IMR-90 (cell line): Measurements from ENCODE around the gene MOB1B. TPM values are rescaled to one million over a fixed set of nuclear protein-coding genes. Genes with fewer than 3 reads are reported as not detected.

Experiments
- ATAC-seq: fragments of 200-7000 bp; cut with Tn5 transposase; 2 replicates; pipeline ENCODE4 v1.9.1; 2020; ENCODE audit warnings: low read depth, mild to moderate bottlenecking, moderate library complexity
- BruUV-seq: library from RNA; stranded (reverse); fragments of 400-500 nt; replicated peaks from 2 replicates; lab custom pipeline; 2021; lab: Mats Ljungman, UMichigan
- CTCF ChIA-PET: fragments of 300-600 bp; formaldehyde crosslinking; extraction: SDS; loops from one replicate; lab custom pipeline; 2021; ENCODE audit warnings: antibody characterized with exemption; lab: Yijun Ruan, JAX
- POLR2A ChIA-PET: fragments of 300-600 bp; sonication (Branson Sonifier 250); formaldehyde crosslinking; loops from one replicate; lab custom pipeline; 2022; ENCODE audit warnings: antibody characterized with exemption; ENCODE audit not compliant: unreplicated experiment; lab: Charles Lee
- DNase-seq: peaks from one replicate; pipeline ENCODE4 v3.0.0; 2013
- H2AFZ ChIP-seq: replicated peaks from 2 replicates; pipeline ENCODE3; 2013; ENCODE audit warnings: low read length, mild to moderate bottlenecking; ENCODE audit not compliant: poor library complexity
- H2AK5ac ChIP-seq: 2 replicates; pipeline ENCODE4 v1.6.1; 2013; ENCODE audit warnings: low read depth, low read length, inconsistent platforms
- H2AK9ac ChIP-seq: replicated peaks from 2 replicates; pipeline ENCODE3; 2013; ENCODE audit warnings: mild to moderate bottlenecking, low read depth, low read length, moderate library complexity; ENCODE audit not compliant: poor library complexity
- H2BK120ac ChIP-seq: 2 replicates; pipeline ENCODE4 v1.6.1; 2013; ENCODE audit warnings: low read depth, low read length, inconsistent platforms
- H2BK15ac ChIP-seq: 3 replicates; pipeline ENCODE4 v1.6.1; 2013; ENCODE audit warnings: low read depth, low read length, inconsistent platforms
- H2BK20ac ChIP-seq: 2 replicates; pipeline ENCODE4 v1.6.1; 2013; ENCODE audit warnings: low read depth, mild to moderate bottlenecking, inconsistent platforms, low read length, moderate library complexity
- H2BK5ac ChIP-seq: 2 replicates; pipeline ENCODE4 v1.6.1; 2013; ENCODE audit warnings: mild to moderate bottlenecking, low read depth, low read length, inconsistent platforms; ENCODE audit not compliant: poor library complexity, severe bottlenecking
- H3K14ac ChIP-seq: replicated peaks from 2 replicates; pipeline ENCODE4 v1.6.1; 2013; ENCODE audit warnings: low read depth, low read length, inconsistent platforms
- H3K18ac ChIP-seq: 2 replicates; pipeline ENCODE4 v1.6.1; 2013; ENCODE audit warnings: low read depth, low read length, control low read depth
- H3K23ac ChIP-seq: 2 replicates; pipeline ENCODE4 v1.6.1; 2013; ENCODE audit warnings: low read depth, low read length, inconsistent platforms
- H3K27ac ChIP-seq: 2 replicates; pipeline ENCODE4 v1.5.1; 2013; ENCODE audit warnings: mild to moderate bottlenecking, control low read depth, low read length; ENCODE audit not compliant: insufficient read depth
- H3K27me3 ChIP-seq: 2 replicates; pipeline ENCODE4 v1.6.1; 2013; ENCODE audit warnings: low read length; ENCODE audit not compliant: control insufficient read depth, insufficient read depth
- H3K36me3 ChIP-seq: 2 replicates; pipeline ENCODE4 v1.6.1; 2013; ENCODE audit warnings: low read length, mixed read lengths; ENCODE audit not compliant: control insufficient read depth, insufficient read depth
- H3K4ac ChIP-seq: 2 replicates; pipeline ENCODE4 v1.6.1; 2013; ENCODE audit warnings: low read depth, low read length, inconsistent platforms
- H3K4me1 ChIP-seq: 2 replicates; pipeline ENCODE4 v1.6.1; 2013; ENCODE audit warnings: low read length, mixed read lengths; ENCODE audit not compliant: control insufficient read depth, insufficient read depth
- H3K4me2 ChIP-seq: 2 replicates; pipeline ENCODE4 v1.6.1; 2013; ENCODE audit warnings: low read depth, mild to moderate bottlenecking, control low read depth, low read length, moderate library complexity
- H3K4me3 ChIP-seq: 2 replicates; pipeline ENCODE4 v1.5.1; 2013; ENCODE audit warnings: low read depth, mild to moderate bottlenecking, control low read depth, low read length, moderate library complexity; ENCODE audit not compliant: insufficient read depth
- H3K56ac ChIP-seq: 2 replicates; pipeline ENCODE4 v1.6.1; 2013; ENCODE audit warnings: low read length, inconsistent platforms; ENCODE audit not compliant: insufficient read depth; ENCODE audit errors: extremely low read depth
- H3K79me1 ChIP-seq, 2 experiments: 2 replicates each; pipeline ENCODE4 v1.6.1; 2013; ENCODE audit warnings: low read length in 2 of 2, inconsistent platforms in 1 of 2, low read depth in 1 of 2
- H3K9ac ChIP-seq: 2 replicates; pipeline ENCODE4 v1.6.1; 2013; ENCODE audit warnings: low read depth, low read length, control low read depth
- H3K9me1 ChIP-seq: 2 replicates; pipeline ENCODE4 v1.6.1; 2013; ENCODE audit warnings: low read length, inconsistent platforms; ENCODE audit not compliant: insufficient read depth
- H3K9me3 ChIP-seq: 2 replicates; pipeline ENCODE4 v1.6.1; 2013; ENCODE audit warnings: low read length; ENCODE audit not compliant: control insufficient read depth, insufficient read depth
- H4K20me1 ChIP-seq: 2 replicates; pipeline ENCODE4 v1.6.1; 2013; ENCODE audit warnings: low read length, inconsistent platforms; ENCODE audit not compliant: insufficient read depth
- H4K5ac ChIP-seq: 2 replicates; pipeline ENCODE4 v1.6.1; 2013; ENCODE audit warnings: mild to moderate bottlenecking, low read depth, low read length, control low read depth
- H4K8ac ChIP-seq, 2 experiments: 2 replicates each; pipeline ENCODE4 v1.6.1; 2013; ENCODE audit warnings: low read depth in 2 of 2, low read length in 2 of 2, control low read depth in 1 of 2, inconsistent platforms in 1 of 2
- H4K91ac ChIP-seq: 2 replicates; pipeline ENCODE4 v1.6.1; 2013; ENCODE audit warnings: low read depth, low read length, inconsistent platforms; ENCODE audit not compliant: insufficient read depth
- BHLHE40 ChIP-seq: fragments of 150-350 bp; IDR thresholded peaks from 2 replicates; pipeline ENCODE4 v1.6.1; 2016; ENCODE audit warnings: mild to moderate bottlenecking, low read depth, low read length
- CEBPB ChIP-seq: IDR thresholded peaks from 2 replicates; pipeline ENCODE4 v1.6.1; 2012; ENCODE audit warnings: low read depth, low read length, improper control_type of control experiment
- MAFK ChIP-seq: IDR thresholded peaks from 2 replicates; pipeline ENCODE4 v1.6.1; 2012; ENCODE audit warnings: low read depth, low read length, improper control_type of control experiment
- MAZ ChIP-seq: IDR thresholded peaks from 2 replicates; pipeline ENCODE4 v1.6.1; 2012; ENCODE audit warnings: low read depth, mild to moderate bottlenecking, low read length, improper control_type of control experiment, moderate library complexity, borderline replicate concordance
- MXI1 ChIP-seq: IDR thresholded peaks from 2 replicates; pipeline ENCODE4 v1.6.1; 2012; ENCODE audit warnings: low read depth, mild to moderate bottlenecking, low read length, moderate library complexity, borderline replicate concordance
- NFE2L2 ChIP-seq: fragments of 150-350 bp; IDR thresholded peaks from 2 replicates; pipeline ENCODE4 v1.6.1; 2016; ENCODE audit warnings: low read depth, mild to moderate bottlenecking, low read length
- POLR2A ChIP-seq: IDR thresholded peaks from 2 replicates; pipeline ENCODE4 v1.6.1; 2012; ENCODE audit warnings: mild to moderate bottlenecking, low read depth, low read length
- RAD21 ChIP-seq: IDR thresholded peaks from 2 replicates; pipeline ENCODE4 v1.6.1; 2012; ENCODE audit warnings: low read length, improper control_type of control experiment
- RCOR1 ChIP-seq: IDR thresholded peaks from 2 replicates; pipeline ENCODE4 v1.6.1; 2012; ENCODE audit warnings: mild to moderate bottlenecking, low read length, improper control_type of control experiment; ENCODE audit not compliant: insufficient replicate concordance
- WGBS, 2 experiments: methylation state at CpG; one replicate each; pipeline versions ENCODE4 v1.1.5 to v1.1.7; 2013; ENCODE audit warnings: missing lambda C conversion rate in 2 of 2; ENCODE audit not compliant: insufficient read length in 1 of 2; ENCODE audit errors: extremely low coverage in 2 of 2; 5-methylcytosine and 5-hydroxymethylcytosine counted together
- dilution Hi-C: fragments of 300-500 bp; cut with HindIII; formaldehyde crosslinking; loops from one replicate; pipeline ENCODE4 v1.14.3; 2018; ENCODE audit warnings: low sequenced_read_pairs; ENCODE audit not compliant: unreplicated experiment
- in situ Hi-C: fragments of 300-500 bp; cut with MboI; formaldehyde crosslinking; loops from 3 replicates; pipeline ENCODE4 v1.14.3; 2019; ENCODE audit warnings: low sequenced_read_pairs, inconsistent platforms, mixed read lengths
- intact Hi-C: fragments of 100-400 bp; cut with micrococcal nuclease; formaldehyde crosslinking; loops from 2 replicates; pipeline ENCODE4 v1.10.0; 2022
- polyA plus RNA-seq, 3 experiments: library from polyadenylated mRNA; depleted of rRNA; stranded (reverse); fragments of >200 nt; gene quantifications; 2 replicates each; pipeline ENCODE4 v1.2.3, GENCODE V29; 2012; ENCODE audit warnings: low replicate concordance in 1 of 3
- total RNA-seq: library from RNA; depleted of rRNA; stranded (reverse); fragments of >200 nt; gene quantifications from 2 replicates; pipeline ENCODE4 v1.2.3, GENCODE V29; 2012
- TF ChIP-seq, protein P1 (sequence below): fragments of 150-350 bp; IDR thresholded peaks from 2 replicates; pipeline ENCODE4 v1.6.1; 2016; ENCODE audit warnings: low read depth, mild to moderate bottlenecking, low read length, moderate library complexity, borderline replicate concordance
- TF ChIP-seq, protein P2 (sequence below): fragments of 150-350 bp; IDR thresholded peaks from 2 replicates; pipeline ENCODE4 v1.6.1; 2017; ENCODE audit warnings: mild to moderate bottlenecking, antibody characterized with exemption, low read length, low read depth

Gene MOB1B
- total and polyA plus RNA-seq, 2 of the 4 experiments (the other 2 are of a cell fraction): 5.7 to 6.8 TPM

DNA sequence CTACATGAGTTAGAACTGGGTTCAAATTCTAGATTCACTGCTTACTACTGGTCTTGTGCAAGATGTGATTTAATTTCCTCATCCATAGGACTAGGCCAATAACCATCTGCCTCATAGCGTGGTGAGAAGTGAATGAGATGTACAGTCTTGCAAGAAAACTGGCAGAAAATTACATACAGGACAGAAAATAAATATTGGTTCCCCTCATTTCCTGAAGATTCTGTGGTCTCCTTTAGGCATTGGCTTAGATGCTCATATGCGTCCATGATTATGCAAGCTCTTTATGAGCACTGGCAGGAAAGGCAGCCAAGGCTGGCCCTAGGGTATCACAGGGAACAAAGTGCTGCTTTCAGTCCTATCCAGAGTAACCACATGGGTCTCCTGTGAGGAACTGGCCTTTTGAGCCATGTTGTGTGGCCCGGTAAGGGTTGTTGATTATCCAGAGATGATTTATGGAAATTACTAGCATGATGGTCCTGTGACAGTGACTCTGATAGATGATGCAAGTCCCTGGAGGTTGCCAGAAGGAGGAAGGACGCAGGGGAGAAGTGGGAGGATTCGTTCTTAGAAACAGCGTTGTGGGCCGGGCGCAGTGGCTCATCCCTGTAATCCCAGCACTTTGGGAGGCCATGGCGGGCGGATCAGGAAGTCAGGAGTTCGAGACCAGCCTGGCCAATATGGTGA is 9.9 kb upstream of the MOB1B start:
- Histone ChIP-seq H2BK15ac (no peak overlapping the region), H3K4me1 (no peaks in the 10 kb centered on the region), H4K91ac (no peak overlapping the region), H4K20me1 (no peaks in the 10 kb centered on the region), H3K14ac (no peak overlapping the region), H3K4me3 (no peak overlapping the region), H3K79me1 (no peaks in the 10 kb centered on the region), H2BK5ac (no peak overlapping the region), H2BK120ac (no peak overlapping the region), H3K4me2 (no peak overlapping the region), H4K5ac (no peak overlapping the region), H2AFZ (no peak overlapping the region), H3K36me3 (no peaks in the 10 kb centered on the region), H3K9me1 (no peaks in the 10 kb centered on the region), H3K27ac (no peak overlapping the region), H4K8ac (no peak overlapping the region), H3K18ac (no peak overlapping the region), H3K9me3 (no peaks in the 10 kb centered on the region), H2AK9ac (no peak overlapping the region), H2BK20ac (no peak overlapping the region), H3K27me3 (no peaks in the 10 kb centered on the region), H3K9ac (no peak overlapping the region), H3K4ac (no peak overlapping the region), H3K56ac (no peak overlapping the region), H2AK5ac (no peak overlapping the region), H3K23ac (no peak overlapping the region)
- BruUV-seq: no TSS peak
- DNase-seq: no peak
- POLR2A ChIA-PET: no interaction called here
- CTCF ChIA-PET: no interaction called here
- intact Hi-C loops: no loop called here
- dilution Hi-C loops: no loop called here
- in situ Hi-C loops: loop anchor here (25.0 kb wide), 2 partner anchors 670 to 820 kb away; no protein-coding TSS in a partner anchor
- TF ChIP-seq RAD21 (no peak), NFE2L2 (no peak), MXI1 (no peak), CEBPB (no peak), MAZ (no peak), RCOR1 (no peak), BHLHE40 (no peak), MAFK (no peak), POLR2A (no peak)
- TF ChIP-seq, protein P1, sequence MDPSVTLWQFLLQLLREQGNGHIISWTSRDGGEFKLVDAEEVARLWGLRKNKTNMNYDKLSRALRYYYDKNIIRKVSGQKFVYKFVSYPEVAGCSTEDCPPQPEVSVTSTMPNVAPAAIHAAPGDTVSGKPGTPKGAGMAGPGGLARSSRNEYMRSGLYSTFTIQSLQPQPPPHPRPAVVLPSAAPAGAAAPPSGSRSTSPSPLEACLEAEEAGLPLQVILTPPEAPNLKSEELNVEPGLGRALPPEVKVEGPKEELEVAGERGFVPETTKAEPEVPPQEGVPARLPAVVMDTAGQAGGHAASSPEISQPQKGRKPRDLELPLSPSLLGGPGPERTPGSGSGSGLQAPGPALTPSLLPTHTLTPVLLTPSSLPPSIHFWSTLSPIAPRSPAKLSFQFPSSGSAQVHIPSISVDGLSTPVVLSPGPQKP: no peak
- TF ChIP-seq, protein P2, sequence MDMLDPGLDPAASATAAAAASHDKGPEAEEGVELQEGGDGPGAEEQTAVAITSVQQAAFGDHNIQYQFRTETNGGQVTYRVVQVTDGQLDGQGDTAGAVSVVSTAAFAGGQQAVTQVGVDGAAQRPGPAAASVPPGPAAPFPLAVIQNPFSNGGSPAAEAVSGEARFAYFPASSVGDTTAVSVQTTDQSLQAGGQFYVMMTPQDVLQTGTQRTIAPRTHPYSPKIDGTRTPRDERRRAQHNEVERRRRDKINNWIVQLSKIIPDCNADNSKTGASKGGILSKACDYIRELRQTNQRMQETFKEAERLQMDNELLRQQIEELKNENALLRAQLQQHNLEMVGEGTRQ: no peak
- 82% methylated on average over 5 of the region's 11 CpGs; no CpG with 5 or more reads in 1 of the 2 experiments for WGBS, 2 experiments
- no peak for ATAC-seq
